A549 (cell line): ENCODE results near the gene HMG20B.

Experiments used
- RFX5 ChIP-seq: fragments of 450-650 bp; IDR thresholded peaks from 2 replicates; pipeline ENCODE4 v1.7.1; 2014; ENCODE audit warnings: antibody characterized with exemption, mild to moderate bottlenecking, moderate library complexity
- ZFP36 ChIP-seq: fragments of 450-650 bp; IDR thresholded peaks from 2 replicates; pipeline ENCODE4 v1.6.1; 2014; ENCODE audit warnings: borderline replicate concordance; ENCODE audit not compliant: partially characterized antibody

DNA sequence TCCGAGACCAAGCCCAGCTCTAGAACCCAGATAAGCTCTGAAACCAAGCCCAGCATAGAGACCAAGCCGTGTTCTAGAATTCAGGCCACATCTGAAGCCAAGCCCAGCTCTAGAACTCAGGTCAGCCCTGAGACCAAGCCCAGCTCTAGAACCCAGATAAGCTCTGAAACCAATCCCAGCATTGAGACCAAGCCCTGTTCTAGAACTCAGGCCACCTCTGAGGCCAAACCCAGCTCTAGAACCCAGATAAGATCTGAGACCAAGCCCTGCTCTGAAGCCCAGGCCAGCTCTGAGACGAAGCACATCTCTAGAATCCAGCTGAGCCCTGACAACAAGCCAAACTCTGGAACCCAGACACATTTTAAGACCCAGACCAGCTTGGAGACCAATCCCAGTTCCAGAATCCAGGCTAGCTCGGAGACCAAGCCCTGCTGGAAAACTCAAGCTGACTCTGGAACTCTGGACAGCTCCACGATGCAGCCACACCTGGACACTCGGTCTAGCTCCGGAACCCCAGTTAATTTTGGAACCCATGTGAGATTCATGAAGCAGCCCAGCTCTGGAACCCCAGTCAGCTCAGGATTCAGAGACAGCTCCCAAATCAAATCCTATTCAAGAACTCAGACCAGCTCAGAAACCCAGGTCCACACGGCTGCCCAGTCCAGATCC, 18.4 kb downstream of the HMG20B start:
- no peak for TF ChIP-seq RFX5
- no peak for TF ChIP-seq ZFP36
